CD4-positive, CD25-positive, alpha-beta regulatory T cell (primary cell): ENCODE results near the gene HEATR1. TPM values are rescaled to one million over a fixed set of nuclear protein-coding genes. Genes with fewer than 3 reads are reported as not detected.

Experiments used
- ATAC-seq, 2 donors: fragments of 150-1000 bp; cut with Tn5 transposase; one replicate each; pipeline ENCODE4 v1.10.0; 2021; ENCODE audit warnings: low read depth in 2 of 2, moderate number of reproducible peaks in 2 of 2, moderate library complexity in 1 of 2
- DNase-seq, 3 donors: peaks; one replicate each; pipeline versions ENCODE4 v3.0.0 to v3.0.0-alpha.2; 2012 to 2022; ENCODE audit warnings: mixed read lengths in 1 of 3
- H3K27ac ChIP-seq: one replicate; pipeline ENCODE4 v1.7.0; 2013; ENCODE audit warnings: mild to moderate bottlenecking, low read length; ENCODE audit not compliant: insufficient read depth, poor library complexity, severe bottlenecking
- H3K27me3 ChIP-seq: one replicate; pipeline ENCODE4 v1.7.0; 2013; ENCODE audit warnings: low read length; ENCODE audit not compliant: control insufficient read depth, insufficient read depth
- H3K36me3 ChIP-seq: one replicate; pipeline ENCODE4 v1.7.0; 2013; ENCODE audit warnings: mild to moderate bottlenecking, low read length, moderate library complexity; ENCODE audit not compliant: control insufficient read depth, insufficient read depth
- H3K4me1 ChIP-seq: 2 replicates; pipeline ENCODE4 v1.7.0; 2013; ENCODE audit warnings: mild to moderate bottlenecking, low read length; ENCODE audit not compliant: insufficient read depth, control insufficient read depth, poor library complexity, severe bottlenecking
- H3K4me3 ChIP-seq: one replicate; pipeline ENCODE4 v1.7.0; 2013; ENCODE audit warnings: low read depth, mild to moderate bottlenecking, low read length, moderate library complexity
- H3K9me3 ChIP-seq, 2 experiments: 1 replicate in 1 of 2; 2 replicates in 1 of 2; pipeline ENCODE4 v1.7.0; 2013; ENCODE audit warnings: low read length in 2 of 2, mild to moderate bottlenecking in 1 of 2, moderate library complexity in 1 of 2; ENCODE audit not compliant: control insufficient read depth in 2 of 2
- H3K27ac Mint-ChIP-seq, 3 donors: one replicate each; pipeline ENCODE4 v1.8.0; 2020 to 2022; ENCODE audit warnings: mild to moderate bottlenecking in 3 of 3, mixed read lengths in 3 of 3, moderate library complexity in 2 of 3
- H3K27me3 Mint-ChIP-seq: one replicate; pipeline ENCODE4 v1.8.0; 2022; ENCODE audit warnings: mild to moderate bottlenecking, mixed read lengths
- H3K36me3 Mint-ChIP-seq: one replicate; pipeline ENCODE4 v1.8.0; 2020; ENCODE audit warnings: mixed read lengths
- H3K4me1 Mint-ChIP-seq, 4 donors: one replicate each; pipeline ENCODE4 v1.8.0; 2020 to 2022; ENCODE audit warnings: mixed read lengths in 4 of 4, mild to moderate bottlenecking in 1 of 4
- H3K4me3 Mint-ChIP-seq, 4 donors: one replicate each; pipeline ENCODE4 v1.8.0; 2020 to 2022; ENCODE audit warnings: mild to moderate bottlenecking in 4 of 4, mixed read lengths in 4 of 4, moderate library complexity in 3 of 4
- H3K9me3 Mint-ChIP-seq, 7 donors: one replicate each; pipeline ENCODE4 v1.8.0; 2020 to 2022; ENCODE audit warnings: mixed read lengths in 7 of 7, mild to moderate bottlenecking in 3 of 7, moderate library complexity in 2 of 7
- polyA plus RNA-seq, 4 donors: library from polyadenylated mRNA; unstranded; fragments of 300-500 nt; fragmentation: Illumina TruSeq; gene quantifications; one replicate each; pipeline ENCODE4 v1.2.3, GENCODE V29; 2021
- total RNA-seq: library from RNA; stranded (reverse); gene quantifications from one replicate; pipeline ENCODE4 v1.2.3, GENCODE V29; 2022

Gene HEATR1
- total and polyA plus RNA-seq, 5 donors from 2014 or later = 10.2 to 54.2 (median 13.5) TPM

DNA sequence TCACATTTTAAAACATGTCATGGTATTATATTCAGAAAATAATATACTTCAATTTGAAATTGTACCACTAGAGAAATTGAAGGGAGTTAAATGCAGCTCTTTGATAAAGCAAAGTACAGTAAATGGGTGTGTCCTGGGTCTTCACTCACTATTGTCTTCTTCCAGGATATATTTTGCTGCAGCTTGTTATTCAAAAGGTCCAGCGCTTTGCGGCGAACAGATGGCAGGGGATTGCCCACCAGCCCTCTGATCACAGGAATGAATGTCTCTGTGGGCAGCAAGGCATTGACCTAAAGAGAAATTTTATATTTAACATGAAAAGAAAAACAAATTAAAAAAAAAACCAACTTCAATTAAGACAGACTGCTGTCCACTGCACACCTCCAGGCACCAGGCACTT lies 45.5 kb downstream of the HEATR1 start:
- Mint-ChIP-seq H3K36me3 (peaks cover 59% of the 10 kb centered on the region), H3K9me3 (no peaks in the 10 kb centered on the region), H3K27ac (no peak overlapping the region), H3K4me1 (peaks cover 0 to 2% (median 0%) of the 10 kb centered on the region in 4 donors), H3K4me3 (no peak overlapping the region), H3K27me3 (no peaks in the 10 kb centered on the region)
- Histone ChIP-seq H3K27ac (no peak overlapping the region), H3K4me3 (no peak overlapping the region), H3K4me1 (no peaks in the 10 kb centered on the region), H3K27me3 (no peaks in the 10 kb centered on the region), H3K9me3 (no peaks in the 10 kb centered on the region), H3K36me3 (peaks cover 80% of the 10 kb centered on the region)
- ATAC-seq (no peak), DNase-seq (no peak)

- no peak overlapping the region for H3K4me3 Mint-ChIP-seq
- Histone ChIP-seq H3K9me3 (no peaks in the 10 kb centered on the region), H3K36me3 (peaks cover 81% of the 10 kb centered on the region), H3K4me1 (no peaks in the 10 kb centered on the region), H3K4me3 (no peak overlapping the region), H3K27me3 (no peaks in the 10 kb centered on the region), H3K27ac (no peak overlapping the region)
- H3K9me3 Mint-ChIP-seq = no peaks in the 10 kb centered on the region
- no peak overlapping the region for H3K27ac Mint-ChIP-seq
- H3K27me3 Mint-ChIP-seq = no peaks in the 10 kb centered on the region
- DNase-seq (no peak), ATAC-seq (no peak)
- peaks cover 62% of the 10 kb centered on the region for H3K36me3 Mint-ChIP-seq
- peaks cover 0 to 2% (median 0%) of the 10 kb centered on the region in 4 donors for H3K4me1 Mint-ChIP-seq
Measured at GRCh38 chr1:236558081-236558480, 46.2 kb downstream of the HEATR1 start.

DNA sequence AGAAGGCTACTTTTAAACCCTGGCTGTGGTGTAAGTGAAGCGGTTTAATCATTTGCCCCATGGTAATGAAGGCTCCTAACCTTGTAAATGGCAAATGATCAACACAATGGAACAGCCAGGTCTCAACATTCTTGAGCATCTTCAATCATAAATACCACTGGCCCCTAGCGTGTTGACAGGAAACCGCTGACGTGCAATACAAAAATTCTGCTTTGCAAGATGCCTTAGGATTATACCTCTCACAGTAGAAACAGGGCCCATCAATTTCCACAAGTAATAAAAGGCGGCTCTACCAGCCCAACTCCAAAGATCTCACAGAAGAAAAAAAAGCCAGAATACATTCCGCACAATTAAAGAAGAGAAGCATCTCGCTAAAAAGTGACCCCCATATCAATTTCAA lies 47.7 kb downstream of the HEATR1 start:
- Mint-ChIP-seq H3K36me3 (peaks cover 55% of the 10 kb centered on the region), H3K9me3 (peaks cover 0 to 1% (median 0%) of the 10 kb centered on the region in 7 donors), H3K27ac (no peak overlapping the region), H3K4me1 (no peaks in the 10 kb centered on the region), H3K4me3 (peak overlapping the region in 1 of 4 donors; percentile 33), H3K27me3 (no peaks in the 10 kb centered on the region)
- H3K27me3 ChIP-seq = no peaks in the 10 kb centered on the region
- no peaks in the 10 kb centered on the region for H3K9me3 ChIP-seq
- no peak for DNase-seq
- no peak overlapping the region for H3K27ac ChIP-seq
- no peaks in the 10 kb centered on the region for H3K4me1 ChIP-seq
- H3K36me3 ChIP-seq = peaks cover 91% of the 10 kb centered on the region
- no peak for ATAC-seq
- no peak overlapping the region for H3K4me3 ChIP-seq

DNA sequence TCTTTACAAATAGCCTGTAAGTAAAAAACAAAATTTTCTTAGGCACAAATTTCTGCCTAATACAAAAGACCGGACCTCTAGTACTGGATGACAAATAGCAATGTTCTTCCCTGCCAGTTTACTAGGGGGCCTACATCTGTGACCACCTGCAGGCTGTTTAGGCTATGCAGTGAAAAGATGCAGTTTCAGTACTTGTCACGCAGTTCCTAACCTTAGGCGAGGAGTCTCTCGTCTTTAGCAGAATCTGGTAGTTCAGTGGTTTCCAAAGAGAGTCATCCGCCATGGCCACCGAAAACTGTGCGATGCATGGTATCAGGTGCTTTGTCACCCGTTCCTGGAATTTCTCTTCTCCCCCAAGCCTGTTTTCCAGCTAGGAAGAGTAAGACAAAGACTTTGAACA lies 50.9 kb downstream of the HEATR1 start:
- H3K36me3 ChIP-seq = peaks cover 97% of the 10 kb centered on the region
- Mint-ChIP-seq H3K9me3 (peaks cover 0 to 1% (median 0%) of the 10 kb centered on the region in 7 donors), H3K27ac (no peak overlapping the region), H3K36me3 (peaks cover 60% of the 10 kb centered on the region), H3K4me3 (no peak overlapping the region), H3K4me1 (peaks cover 0 to 6% (median 2%) of the 10 kb centered on the region in 4 donors), H3K27me3 (no peaks in the 10 kb centered on the region)
- no peaks in the 10 kb centered on the region for H3K9me3 ChIP-seq
- no peaks in the 10 kb centered on the region for H3K27me3 ChIP-seq
- no peak for DNase-seq
- no peaks in the 10 kb centered on the region for H3K4me1 ChIP-seq
- no peak overlapping the region for H3K4me3 ChIP-seq
- no peak for ATAC-seq
- H3K27ac ChIP-seq = no peak overlapping the region

GRCh38 chr1:236552901-236553300 lies 51.4 kb downstream of the HEATR1 start:
- H3K27ac Mint-ChIP-seq = no peak overlapping the region
- peaks cover 61% of the 10 kb centered on the region for H3K36me3 Mint-ChIP-seq
- H3K27me3 Mint-ChIP-seq = no peaks in the 10 kb centered on the region
- ATAC-seq = no peak
- Histone ChIP-seq H3K27ac (no peak overlapping the region), H3K4me3 (no peak overlapping the region), H3K4me1 (no peaks in the 10 kb centered on the region), H3K9me3 (no peaks in the 10 kb centered on the region), H3K27me3 (no peaks in the 10 kb centered on the region), H3K36me3 (peaks cover 97% of the 10 kb centered on the region)
- peaks cover 0 to 1% (median 0%) of the 10 kb centered on the region in 7 donors for H3K9me3 Mint-ChIP-seq
- no peak overlapping the region for H3K4me3 Mint-ChIP-seq
- H3K4me1 Mint-ChIP-seq = peaks cover 0 to 6% (median 2%) of the 10 kb centered on the region in 4 donors
- no peak for DNase-seq

DNA sequence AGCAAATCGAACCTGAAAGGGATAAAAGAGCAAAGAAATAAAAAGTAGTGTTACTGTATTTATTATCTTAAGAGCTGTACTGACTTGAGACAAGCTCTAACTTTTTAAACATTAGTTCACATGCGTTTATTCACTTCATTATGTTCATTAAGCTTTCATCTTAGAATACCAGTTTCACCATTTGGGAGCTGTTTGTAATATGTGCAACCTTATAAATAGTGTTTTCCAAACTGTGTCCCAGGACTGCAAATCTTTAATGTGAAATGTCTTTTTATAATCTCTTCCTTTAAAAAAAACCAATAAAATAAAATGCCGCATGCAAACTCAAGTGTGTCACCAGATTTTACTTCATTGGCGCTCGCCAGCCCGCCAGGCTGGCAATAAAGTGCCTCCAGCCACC lies 52.2 kb downstream of the HEATR1 start:
- H3K4me3 Mint-ChIP-seq = no peak overlapping the region
- H3K27me3 Mint-ChIP-seq = no peaks in the 10 kb centered on the region
- H3K4me1 Mint-ChIP-seq = peaks cover 0 to 6% (median 3%) of the 10 kb centered on the region in 4 donors
- peaks cover 67% of the 10 kb centered on the region for H3K36me3 Mint-ChIP-seq
- no peak for DNase-seq
- Histone ChIP-seq H3K4me3 (no peak overlapping the region), H3K9me3 (no peaks in the 10 kb centered on the region), H3K27ac (no peak overlapping the region), H3K27me3 (no peaks in the 10 kb centered on the region), H3K4me1 (no peaks in the 10 kb centered on the region), H3K36me3 (peaks cover 98% of the 10 kb centered on the region)
- H3K27ac Mint-ChIP-seq = peak overlapping the region in 1 of 3 donors; percentile 66
- peaks cover 0 to 1% (median 0%) of the 10 kb centered on the region in 7 donors for H3K9me3 Mint-ChIP-seq
- no peak for ATAC-seq

- Histone ChIP-seq H3K4me1 (peaks cover 6% of the 10 kb centered on the region), H3K9me3 (no peaks in the 10 kb centered on the region), H3K27ac (no peak overlapping the region), H3K36me3 (peaks cover 98% of the 10 kb centered on the region), H3K4me3 (no peak overlapping the region), H3K27me3 (no peaks in the 10 kb centered on the region)
- peaks cover 5 to 12% (median 9%) of the 10 kb centered on the region in 4 donors for H3K4me1 Mint-ChIP-seq
- H3K27ac Mint-ChIP-seq = peak overlapping the region in 2 of 3 donors; percentile 50 to 66
- H3K27me3 Mint-ChIP-seq = no peaks in the 10 kb centered on the region
- ATAC-seq (no peak), DNase-seq (no peak)
- H3K36me3 Mint-ChIP-seq = peaks cover 68% of the 10 kb centered on the region
- no peak overlapping the region for H3K4me3 Mint-ChIP-seq
- H3K9me3 Mint-ChIP-seq = peaks cover 0 to 1% (median 0%) of the 10 kb centered on the region in 7 donors
Measured at GRCh38 chr1:236550961-236551851, 53.1 kb downstream of the HEATR1 start.
